Natural killer cell (primary cell): ENCODE results near the gene KIRREL3. TPM values are rescaled to one million over a fixed set of nuclear protein-coding genes. Genes with fewer than 3 reads are reported as not detected.

Source experiments
- ATAC-seq, 3 donors: fragments of 150-1000 bp in 2 of 3; fragments of 200-7000 bp in 1 of 3; cut with Tn5 transposase; 1 replicate in 1 of 3; 2 replicates in 2 of 3; pipeline ENCODE4 v1.10.0; 2021; ENCODE audit warnings: mild to moderate bottlenecking in 2 of 3, moderate library complexity in 2 of 3
- DNase-seq, 2 donors: peaks; one replicate each; pipeline versions ENCODE4 v3.0.0 to v3.0.0-alpha.2; 2013 to 2021; ENCODE audit warnings: mixed read lengths in 1 of 2
- H3K27ac ChIP-seq: one replicate; pipeline ENCODE4 v1.5.1; 2013; ENCODE audit warnings: mild to moderate bottlenecking, low read length
- H3K27me3 ChIP-seq: one replicate; pipeline ENCODE4 v1.6.1; 2013; ENCODE audit warnings: low read length; ENCODE audit not compliant: control insufficient read depth, insufficient read depth
- H3K36me3 ChIP-seq: one replicate; pipeline ENCODE4 v1.6.1; 2013; ENCODE audit warnings: low read length; ENCODE audit not compliant: control insufficient read depth, insufficient read depth
- H3K4me1 ChIP-seq: one replicate; pipeline ENCODE4 v1.6.1; 2013; ENCODE audit warnings: low read length; ENCODE audit not compliant: control insufficient read depth, insufficient read depth
- H3K4me3 ChIP-seq: one replicate; pipeline ENCODE4 v1.5.1; 2013; ENCODE audit warnings: low read length
- H3K9me3 ChIP-seq: one replicate; pipeline ENCODE4 v1.6.1; 2013; ENCODE audit warnings: low read length; ENCODE audit not compliant: control insufficient read depth, insufficient read depth
- H3K27ac Mint-ChIP-seq, 2 donors: one replicate each; pipeline ENCODE4 v1.8.0; 2022; ENCODE audit warnings: mild to moderate bottlenecking in 2 of 2, mixed read lengths in 2 of 2, moderate library complexity in 1 of 2
- H3K27me3 Mint-ChIP-seq, 2 donors: one replicate each; pipeline ENCODE4 v1.8.0; 2022; ENCODE audit warnings: low read depth in 2 of 2, mixed read lengths in 2 of 2
- H3K36me3 Mint-ChIP-seq: one replicate; pipeline ENCODE4 v1.8.0; 2022; ENCODE audit warnings: mixed read lengths
- H3K4me1 Mint-ChIP-seq, 2 donors: one replicate each; pipeline ENCODE4 v1.8.0; 2022; ENCODE audit warnings: mixed read lengths in 2 of 2
- H3K4me3 Mint-ChIP-seq: one replicate; pipeline ENCODE4 v1.8.0; 2022; ENCODE audit warnings: mild to moderate bottlenecking, moderate library complexity, mixed read lengths
- H3K9me3 Mint-ChIP-seq, 2 donors: one replicate each; pipeline ENCODE4 v1.8.0; 2022; ENCODE audit warnings: mixed read lengths in 2 of 2
- CTCF ChIP-seq: fragments of 200-600 bp; IDR thresholded peaks from one replicate; pipeline ENCODE4 v1.8.0; 2022; ENCODE audit warnings: antibody characterized with exemption
- WGBS: methylation state at CpG from one replicate; pipeline ENCODE4 v1.1.7; 2013; ENCODE audit warnings: missing lambda C conversion rate; ENCODE audit not compliant: insufficient coverage; 5-methylcytosine and 5-hydroxymethylcytosine counted together
- intact Hi-C: fragments of 100-400 bp; cut with micrococcal nuclease; formaldehyde crosslinking; loops from one replicate; pipeline ENCODE4 v1.14.2; 2022
- total RNA-seq, 4 donors: library from RNA; stranded (reverse); fragments of 120-200 nt in 1 of 4; gene quantifications; one replicate each; pipeline versions ENCODE4 v1.2.3 to v1.2.4, GENCODE V29; 2013 to 2022

The KIRREL3 gene
- total RNA-seq, 3 donors from 2014 or later (not counting 1 experiment from before 2014, with no cell fraction given) = not detected

GRCh38 chr11:126469311-126469710 lies 531.3 kb downstream of the KIRREL3 start:
- no peak overlapping the region for H3K4me3 ChIP-seq
- no peaks in the 10 kb centered on the region for H3K36me3 Mint-ChIP-seq
- TF ChIP-seq CTCF = no peak
- peaks cover 24% of the 10 kb centered on the region in 2 donors for H3K4me1 Mint-ChIP-seq
- H3K27ac ChIP-seq = no peak overlapping the region
- no peaks in the 10 kb centered on the region for H3K9me3 ChIP-seq
- H3K4me3 Mint-ChIP-seq = no peak overlapping the region
- no peaks in the 10 kb centered on the region for H3K36me3 ChIP-seq
- H3K4me1 ChIP-seq = peaks cover 41% of the 10 kb centered on the region
- no peaks in the 10 kb centered on the region for H3K9me3 Mint-ChIP-seq
- H3K27ac Mint-ChIP-seq = no peak overlapping the region
- DNase-seq = no peak
- H3K27me3 Mint-ChIP-seq = no peaks in the 10 kb centered on the region
- 89% methylated on average over 6 of the region's 7 CpGs for WGBS
- ATAC-seq = no peak
- intact Hi-C loops = no loop called here
- H3K27me3 ChIP-seq = no peaks in the 10 kb centered on the region

DNA sequence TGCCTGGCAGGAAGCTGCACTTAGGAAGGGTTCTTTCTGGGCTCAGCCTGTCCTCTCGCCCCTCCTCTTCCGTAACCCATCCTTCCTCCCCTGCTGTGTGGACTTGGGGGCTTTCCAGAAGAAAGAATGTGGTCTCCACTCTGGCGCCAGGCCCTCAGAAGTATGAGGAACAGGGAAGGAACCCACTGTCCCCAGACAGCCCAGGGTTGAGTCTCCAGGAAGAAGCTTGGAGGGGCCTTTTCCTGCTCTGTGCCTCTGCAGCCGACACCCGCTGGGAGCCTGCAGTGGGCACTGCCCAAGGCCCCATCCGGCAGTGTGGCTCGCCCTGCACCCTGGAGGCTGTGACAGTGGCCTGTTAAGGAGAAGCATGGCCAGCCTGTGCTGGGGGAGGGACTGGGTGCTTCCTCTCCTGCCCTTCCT lies 532.5 kb downstream of the KIRREL3 start:
- Mint-ChIP-seq H3K9me3 (no peaks in the 10 kb centered on the region), H3K36me3 (no peaks in the 10 kb centered on the region), H3K4me1 (peaks cover 27% of the 10 kb centered on the region in 2 donors), H3K27me3 (no peaks in the 10 kb centered on the region), H3K4me3 (no peak overlapping the region), H3K27ac (no peak overlapping the region)
- DNase-seq = peak in 1 of 2 donors; percentile 19
- H3K36me3 ChIP-seq = no peaks in the 10 kb centered on the region
- intact Hi-C loops = no loop called here
- no peak for TF ChIP-seq CTCF
- WGBS = 45% methylated on average over 7 of the region's 7 CpGs
- no peak overlapping the region for H3K4me3 ChIP-seq
- H3K27me3 ChIP-seq = no peaks in the 10 kb centered on the region
- H3K9me3 ChIP-seq = no peaks in the 10 kb centered on the region
- H3K4me1 ChIP-seq = peaks cover 42% of the 10 kb centered on the region
- no peak overlapping the region for H3K27ac ChIP-seq
- no peak for ATAC-seq

GRCh38 chr11:126467471-126467870 lies 533.1 kb downstream of the KIRREL3 start:
- no peak overlapping the region for H3K4me3 ChIP-seq
- intact Hi-C loops = no loop called here
- DNase-seq (no peak), ATAC-seq (no peak)
- Mint-ChIP-seq H3K9me3 (no peaks in the 10 kb centered on the region), H3K4me3 (no peak overlapping the region), H3K36me3 (no peaks in the 10 kb centered on the region), H3K27me3 (no peaks in the 10 kb centered on the region), H3K27ac (no peak overlapping the region), H3K4me1 (peaks cover 27% of the 10 kb centered on the region in 2 donors)
- no peak for TF ChIP-seq CTCF
- no peak overlapping the region for H3K27ac ChIP-seq
- H3K9me3 ChIP-seq = no peaks in the 10 kb centered on the region
- no peaks in the 10 kb centered on the region for H3K27me3 ChIP-seq
- H3K4me1 ChIP-seq = peaks cover 42% of the 10 kb centered on the region
- 77% methylated on average over 8 of the region's 8 CpGs for WGBS
- H3K36me3 ChIP-seq = no peaks in the 10 kb centered on the region

GRCh38 chr11:126467046-126467370 lies 533.6 kb downstream of the KIRREL3 start:
- intact Hi-C loops = no loop called here
- H3K4me3 Mint-ChIP-seq = no peak overlapping the region
- Histone ChIP-seq H3K27ac (no peak overlapping the region), H3K4me3 (no peak overlapping the region), H3K27me3 (no peaks in the 10 kb centered on the region), H3K9me3 (no peaks in the 10 kb centered on the region), H3K36me3 (no peaks in the 10 kb centered on the region), H3K4me1 (peaks cover 42% of the 10 kb centered on the region)
- peaks cover 27% of the 10 kb centered on the region in 2 donors for H3K4me1 Mint-ChIP-seq
- no peaks in the 10 kb centered on the region for H3K27me3 Mint-ChIP-seq
- no peaks in the 10 kb centered on the region for H3K9me3 Mint-ChIP-seq
- 95% methylated on average over 13 of the region's 13 CpGs for WGBS
- TF ChIP-seq CTCF = no peak
- H3K36me3 Mint-ChIP-seq = no peaks in the 10 kb centered on the region
- no peak for ATAC-seq
- no peak overlapping the region for H3K27ac Mint-ChIP-seq
- no peak for DNase-seq
